HG02678 (cell line): ENCODE measurements around the gene TPSB2.

Experiments
- ATAC-seq: cut with Tn5 transposase; IDR thresholded peaks from one replicate; pipeline ENCODE4 v1.9.1; 2021; ENCODE audit warnings: mild to moderate bottlenecking, moderate library complexity; ENCODE audit not compliant: unreplicated experiment

TPSB2 gene

DNA sequence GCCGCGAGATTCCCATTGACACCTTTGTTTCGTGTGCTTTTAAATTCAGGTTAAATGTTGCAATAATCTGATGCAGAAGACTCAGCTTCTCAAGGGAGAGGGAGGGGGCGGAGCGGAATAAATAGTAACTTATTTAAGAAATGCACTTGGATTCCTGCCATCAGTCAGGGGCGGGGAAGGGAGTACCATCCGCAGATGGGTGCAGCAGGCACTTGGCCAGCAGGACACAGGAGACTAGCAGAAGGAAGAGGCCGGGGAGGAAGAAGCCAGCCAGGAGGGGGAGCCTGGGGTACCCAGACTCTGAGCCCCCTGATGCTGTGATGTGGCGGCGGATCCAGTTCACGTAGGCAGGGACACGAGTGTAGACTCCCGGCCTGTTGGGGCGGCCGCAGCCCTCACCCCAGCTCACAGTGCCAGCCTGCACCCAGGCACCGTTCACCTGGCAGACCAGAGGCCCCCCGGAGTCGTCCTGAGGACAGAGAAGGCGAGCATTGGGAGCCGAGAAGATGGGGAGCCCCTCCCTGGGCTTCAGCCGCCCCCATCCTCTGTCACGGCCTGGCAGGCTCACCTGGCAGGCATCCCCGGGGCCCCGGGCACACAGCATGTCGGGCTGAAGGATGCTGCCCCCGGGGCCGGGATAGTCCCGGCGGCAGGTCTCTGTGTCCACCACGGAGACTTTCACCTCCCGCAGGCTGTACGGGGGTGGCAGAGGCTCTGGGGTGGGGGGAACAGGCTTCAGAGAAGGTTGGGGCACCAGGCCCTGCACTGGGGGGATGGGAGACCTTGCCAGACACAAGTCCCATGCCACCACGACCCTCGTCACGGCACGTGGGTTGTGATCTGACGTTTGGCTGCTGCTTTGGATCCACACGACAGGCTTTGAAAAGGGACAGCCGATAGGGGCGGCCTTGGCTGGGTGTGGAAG is 8.1 kb downstream of the TPSB2 start:
- ATAC-seq: no peak

DNA sequence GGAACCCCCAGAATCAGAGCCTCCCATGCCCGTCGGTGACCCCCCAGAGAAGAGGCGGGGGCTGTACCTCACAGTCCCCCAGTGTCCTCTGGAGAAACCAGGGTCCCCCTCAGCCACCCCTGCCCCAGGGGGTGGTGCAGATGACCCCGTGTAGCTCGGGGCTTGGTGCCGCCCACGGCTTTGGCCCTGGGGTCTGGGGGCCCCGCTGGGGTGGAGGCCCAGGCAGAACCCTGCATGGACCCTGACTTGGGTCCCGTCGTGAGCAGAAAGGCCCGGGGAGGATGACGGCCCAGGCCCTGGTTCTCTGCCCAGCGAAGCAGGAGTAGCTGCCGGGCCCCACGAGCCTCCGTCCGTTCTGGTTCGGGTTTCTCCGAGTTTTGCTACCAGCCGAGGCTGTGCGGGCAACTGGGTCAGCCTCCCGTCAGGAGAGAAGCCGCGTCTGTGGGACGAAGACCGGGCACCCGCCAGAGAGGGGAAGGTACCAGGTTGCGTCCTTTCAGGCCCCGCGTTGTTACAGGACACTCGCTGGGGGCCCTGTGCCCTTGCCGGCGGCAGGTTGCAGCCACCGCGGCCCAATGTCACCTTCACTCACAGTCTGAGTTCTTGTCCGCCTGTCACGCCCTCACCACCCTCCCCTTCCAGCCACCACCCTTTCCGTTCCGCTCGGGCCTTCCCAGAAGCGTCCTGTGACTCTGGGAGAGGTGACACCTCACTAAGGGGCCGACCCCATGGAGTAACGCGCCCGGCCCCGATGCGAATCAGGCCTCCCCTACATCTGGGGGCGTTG is 8.9 kb downstream of the TPSB2 start:
- no peak for ATAC-seq

DNA sequence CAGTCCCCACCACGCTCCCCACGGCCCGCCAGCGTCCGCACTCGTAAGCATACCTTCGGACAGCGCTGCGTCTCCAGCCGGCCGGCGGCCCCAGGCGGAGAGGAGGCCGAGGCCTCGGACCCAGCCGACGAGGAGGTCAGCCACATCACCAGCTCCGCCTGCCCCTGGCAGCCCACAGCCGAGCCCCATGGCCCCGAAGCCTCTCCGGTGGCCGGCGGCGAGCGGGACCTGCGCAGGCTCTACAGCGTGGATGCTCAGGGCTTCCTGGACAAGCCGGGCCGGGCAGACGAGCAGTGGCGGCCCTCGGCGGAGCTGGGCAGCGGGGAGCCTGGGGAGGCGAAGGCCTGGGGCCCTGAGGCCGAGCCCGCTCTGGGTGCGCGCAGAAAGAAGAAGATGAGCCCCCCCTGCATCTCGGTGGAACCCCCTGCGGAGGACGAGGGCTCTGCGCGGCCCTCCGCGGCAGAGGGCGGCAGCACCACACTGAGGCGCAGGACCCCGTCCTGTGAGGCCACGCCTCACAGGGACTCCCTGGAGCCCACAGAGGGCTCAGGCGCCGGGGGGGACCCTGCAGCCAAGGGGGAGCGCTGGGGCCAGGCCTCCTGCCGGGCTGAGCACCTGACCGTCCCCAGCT is 9.8 kb downstream of the TPSB2 start:
- ATAC-seq: no peak

DNA sequence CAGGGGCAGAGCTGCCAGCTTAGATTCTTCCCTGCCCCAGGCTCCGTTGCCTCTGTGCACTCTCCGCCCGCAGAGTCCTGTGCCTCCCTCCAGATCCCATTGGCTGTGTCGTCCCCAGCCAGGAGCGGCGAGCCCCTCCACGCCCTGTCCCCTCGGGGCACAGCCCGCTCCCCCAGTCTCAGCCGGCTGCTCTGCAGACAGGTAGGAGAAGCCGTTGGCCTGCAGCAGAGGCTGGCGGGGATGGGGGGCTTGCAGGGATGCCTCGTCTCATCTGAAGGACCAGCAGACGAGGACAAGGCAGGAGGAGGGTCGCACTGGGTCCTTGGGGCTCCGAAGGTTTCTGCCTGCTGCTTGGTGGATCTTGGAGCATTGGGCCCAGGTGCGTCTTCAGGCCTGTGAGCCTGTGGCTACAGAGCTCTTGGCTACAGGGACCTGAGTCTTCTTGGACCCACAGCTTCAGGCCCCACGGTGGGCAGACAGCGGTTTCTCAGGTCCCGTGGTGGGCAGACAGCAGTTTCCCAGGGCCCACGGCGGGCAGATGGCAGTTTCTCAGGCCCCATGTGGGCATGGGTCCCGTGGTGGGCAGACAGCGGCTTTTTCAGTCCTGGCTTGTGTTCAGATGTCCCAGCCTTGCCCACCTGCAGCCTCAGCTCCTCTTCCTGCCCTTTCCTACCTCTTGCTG is 10.9 kb downstream of the TPSB2 start:
- no peak for ATAC-seq

DNA sequence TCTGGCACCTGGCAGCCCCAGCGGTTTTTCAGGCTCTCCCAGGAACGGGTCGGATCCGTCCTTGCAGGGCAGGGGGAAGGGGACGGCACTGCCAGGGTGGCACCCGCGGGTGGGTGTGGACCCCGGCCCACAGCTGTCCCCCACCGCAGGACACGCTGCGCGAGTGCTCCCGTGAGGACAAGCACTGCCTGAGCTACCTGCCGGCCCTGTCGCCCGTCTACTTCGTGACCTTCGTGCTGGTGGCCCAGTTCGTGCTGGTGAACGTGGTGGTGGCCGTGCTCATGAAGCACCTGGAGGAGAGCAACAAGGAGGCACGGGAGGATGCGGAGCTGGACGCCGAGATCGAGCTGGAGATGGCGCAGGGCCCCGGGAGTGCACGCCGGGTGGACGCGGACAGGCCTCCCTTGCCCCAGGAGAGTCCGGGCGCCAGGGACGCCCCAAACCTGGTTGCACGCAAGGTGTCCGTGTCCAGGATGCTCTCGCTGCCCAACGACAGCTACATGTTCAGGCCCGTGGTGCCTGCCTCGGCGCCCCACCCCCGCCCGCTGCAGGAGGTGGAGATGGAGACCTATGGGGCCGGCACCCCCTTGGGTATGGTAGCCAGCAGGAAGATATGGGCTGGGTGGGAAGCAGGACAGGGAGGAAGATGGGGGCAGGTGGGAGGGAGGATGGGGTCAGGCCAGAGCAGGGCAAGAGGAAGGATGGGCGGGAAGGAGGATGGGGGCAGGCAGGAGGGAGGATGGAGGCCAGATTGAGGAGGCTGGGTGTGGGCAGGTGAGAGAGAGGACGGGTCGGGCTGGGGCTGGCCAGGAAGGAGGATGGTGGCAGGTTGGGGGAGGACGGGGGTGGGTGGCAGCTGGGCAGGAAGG is 11.7 kb downstream of the TPSB2 start:
- ATAC-seq: no peak

DNA sequence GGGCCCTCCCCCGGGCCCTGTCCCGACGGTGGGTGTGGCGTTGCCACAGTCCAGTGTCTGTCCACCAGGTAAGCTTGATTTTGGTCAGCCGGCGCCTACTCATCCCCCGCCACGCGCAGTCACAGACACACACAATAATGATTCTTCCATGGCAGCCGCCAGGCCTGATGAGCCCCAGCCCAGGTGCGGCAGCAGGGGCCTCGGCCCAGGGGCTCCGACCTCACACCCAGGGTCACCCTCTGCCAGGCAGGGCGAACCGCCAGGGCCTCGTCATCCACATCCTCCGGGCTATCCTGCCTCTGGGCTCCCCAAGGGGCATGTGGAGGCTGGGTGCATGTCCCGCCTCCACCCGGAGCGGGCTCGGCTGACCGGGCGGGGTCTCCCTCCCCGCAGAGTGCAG is 12.5 kb downstream of the TPSB2 start:
- ATAC-seq: no peak

DNA sequence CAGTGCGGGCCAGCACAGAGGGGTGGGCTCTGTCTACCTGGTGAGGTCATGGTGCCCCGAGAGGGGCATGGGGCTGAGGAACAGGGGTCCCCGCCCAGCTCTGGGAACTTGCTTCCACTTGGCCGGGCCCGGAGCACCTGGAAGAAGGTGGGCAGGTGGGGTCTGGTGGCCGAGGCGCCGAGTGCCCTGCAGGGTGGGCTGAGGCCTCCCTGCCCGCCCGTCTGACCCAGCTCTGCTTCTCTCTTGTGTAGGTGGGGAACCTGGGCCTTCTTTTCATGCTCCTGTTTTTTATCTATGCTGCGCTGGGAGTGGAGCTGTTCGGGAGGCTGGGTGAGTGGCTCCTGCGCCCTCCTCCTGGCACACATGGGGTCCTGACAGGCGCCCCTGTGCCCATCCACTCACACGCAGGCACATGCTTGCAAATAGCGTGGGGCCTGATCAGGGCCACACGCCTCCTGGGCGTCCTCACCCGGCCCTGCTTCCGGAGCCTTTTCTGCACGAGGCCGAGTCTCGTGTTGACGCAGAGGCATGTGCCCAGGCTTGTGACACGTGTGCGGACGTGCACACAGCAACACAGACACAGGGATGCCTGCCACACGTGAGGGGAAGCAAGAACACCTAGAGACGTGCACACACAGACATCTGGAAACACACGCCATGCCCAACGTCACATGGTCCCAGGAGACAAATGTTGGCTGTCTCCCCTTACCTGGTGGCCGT is 13.1 kb downstream of the TPSB2 start:
- no peak for ATAC-seq

DNA sequence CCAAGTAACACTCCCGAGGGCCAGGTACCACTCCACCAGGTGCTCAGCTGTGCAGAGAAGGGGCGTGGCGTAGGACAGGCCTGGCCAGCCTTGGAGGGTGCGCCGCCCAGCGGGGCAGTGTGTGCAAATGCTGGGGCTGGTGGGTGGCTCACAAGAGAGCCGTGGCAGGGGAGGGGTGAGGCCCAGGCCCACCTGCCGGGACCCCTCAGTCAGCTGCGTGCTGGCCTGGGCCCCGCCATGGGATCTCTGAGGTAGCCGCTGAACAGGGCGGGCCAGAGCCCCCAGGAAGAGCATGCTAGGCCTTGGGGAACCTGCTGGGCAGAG is 13.7 kb downstream of the TPSB2 start:
- no peak for ATAC-seq

DNA sequence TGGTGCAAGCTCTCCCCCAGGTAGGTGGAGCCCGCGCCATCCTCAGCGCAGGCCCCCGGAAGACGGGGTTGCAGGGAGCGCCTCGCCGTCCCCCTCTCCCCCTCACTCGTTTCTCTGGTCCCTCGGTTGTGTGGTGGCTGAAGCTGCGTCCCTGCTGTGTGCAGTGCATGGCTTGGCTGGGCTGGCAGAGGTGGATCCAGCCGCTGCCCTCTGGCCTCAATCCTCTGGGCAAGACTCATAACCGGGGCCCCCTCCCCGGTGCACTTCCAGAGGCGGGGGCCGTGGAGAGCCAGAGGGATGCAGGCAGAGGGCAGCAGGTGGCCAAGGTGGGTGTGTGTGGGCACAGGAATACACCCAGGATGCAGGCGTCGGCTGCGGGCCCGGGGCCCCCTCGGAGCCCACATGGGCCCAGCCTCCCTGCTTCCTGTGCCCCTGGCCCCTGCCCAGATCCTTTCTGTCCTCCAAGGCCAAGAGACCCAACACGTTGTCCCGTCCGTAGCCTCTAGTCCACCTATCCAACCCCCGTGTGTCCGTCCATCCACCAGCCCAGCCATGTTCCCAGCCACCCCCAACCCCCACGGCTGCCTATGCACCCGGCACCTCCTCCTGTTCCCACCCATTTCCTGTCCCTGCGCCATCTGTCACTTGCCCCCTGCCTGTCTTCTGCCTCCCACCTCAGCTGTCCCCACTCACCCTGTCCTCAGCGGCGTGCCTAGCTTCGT is 14.2 kb downstream of the TPSB2 start:
- no peak for ATAC-seq

DNA sequence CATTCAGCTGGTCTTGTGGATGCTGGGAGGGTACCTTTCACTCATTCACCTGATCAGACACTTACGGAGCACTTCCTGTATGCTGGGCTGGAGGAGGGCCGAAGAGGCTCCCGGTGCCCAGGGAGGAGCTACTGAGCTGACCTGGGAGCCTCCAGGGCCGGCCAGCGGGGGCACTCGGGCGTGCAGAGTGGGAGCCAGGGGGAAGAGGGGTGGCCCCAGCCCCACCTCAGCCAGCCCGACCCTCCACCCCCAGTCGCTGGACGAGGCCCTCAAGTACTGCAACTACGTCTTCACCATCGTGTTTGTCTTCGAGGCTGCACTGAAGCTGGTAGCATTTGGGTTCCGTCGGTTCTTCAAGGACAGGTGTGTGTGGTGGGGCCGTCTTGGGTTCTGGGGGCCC is 15.3 kb downstream of the TPSB2 start:
- ATAC-seq: no peak

DNA sequence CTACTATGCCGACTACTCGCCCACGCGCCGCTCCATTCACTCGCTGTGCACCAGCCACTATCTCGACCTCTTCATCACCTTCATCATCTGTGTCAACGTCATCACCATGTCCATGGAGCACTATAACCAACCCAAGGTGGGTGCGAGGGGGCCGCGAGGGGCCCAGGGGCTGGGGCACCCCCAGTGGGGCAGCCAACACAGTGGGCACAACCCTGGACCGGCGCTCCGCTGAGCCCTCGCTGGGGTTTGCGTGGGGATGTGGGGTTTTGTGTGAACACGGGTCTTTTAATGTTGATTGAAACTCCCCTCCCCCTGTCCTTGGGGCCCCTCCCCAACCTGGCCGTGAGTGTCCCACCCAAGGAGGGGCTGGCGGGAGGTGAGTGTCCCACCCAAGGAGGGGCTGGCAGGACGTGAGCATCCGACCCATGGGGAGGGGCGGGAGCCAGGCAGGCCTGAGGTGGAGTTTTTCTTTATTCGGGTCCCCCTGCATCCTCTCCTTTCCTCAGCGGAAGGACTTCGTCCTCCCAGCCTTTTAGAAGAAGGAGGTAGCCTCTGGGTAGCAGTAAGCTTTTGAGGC is 16.1 kb downstream of the TPSB2 start:
- no peak for ATAC-seq

DNA sequence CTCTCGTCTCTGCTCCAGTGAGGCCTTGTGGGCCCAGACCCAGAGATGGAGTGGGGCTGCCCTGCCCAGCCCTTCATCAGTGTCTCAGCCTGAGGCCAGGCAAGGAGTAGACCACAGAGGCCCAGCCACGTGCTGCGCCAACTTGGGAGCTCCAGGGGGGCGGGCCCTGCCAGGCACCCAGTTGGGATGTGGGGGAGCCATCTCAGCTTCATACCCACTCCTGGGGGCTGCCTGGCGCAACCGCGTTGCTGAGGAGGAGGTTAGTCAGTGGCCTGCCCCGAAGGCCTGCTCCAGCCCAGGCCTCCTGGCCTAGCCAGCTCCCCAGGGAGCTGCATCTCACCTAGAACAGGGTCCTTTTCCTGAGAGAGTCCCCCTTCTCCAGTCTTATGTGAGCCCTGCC is 16.8 kb downstream of the TPSB2 start:
- ATAC-seq: no peak

DNA sequence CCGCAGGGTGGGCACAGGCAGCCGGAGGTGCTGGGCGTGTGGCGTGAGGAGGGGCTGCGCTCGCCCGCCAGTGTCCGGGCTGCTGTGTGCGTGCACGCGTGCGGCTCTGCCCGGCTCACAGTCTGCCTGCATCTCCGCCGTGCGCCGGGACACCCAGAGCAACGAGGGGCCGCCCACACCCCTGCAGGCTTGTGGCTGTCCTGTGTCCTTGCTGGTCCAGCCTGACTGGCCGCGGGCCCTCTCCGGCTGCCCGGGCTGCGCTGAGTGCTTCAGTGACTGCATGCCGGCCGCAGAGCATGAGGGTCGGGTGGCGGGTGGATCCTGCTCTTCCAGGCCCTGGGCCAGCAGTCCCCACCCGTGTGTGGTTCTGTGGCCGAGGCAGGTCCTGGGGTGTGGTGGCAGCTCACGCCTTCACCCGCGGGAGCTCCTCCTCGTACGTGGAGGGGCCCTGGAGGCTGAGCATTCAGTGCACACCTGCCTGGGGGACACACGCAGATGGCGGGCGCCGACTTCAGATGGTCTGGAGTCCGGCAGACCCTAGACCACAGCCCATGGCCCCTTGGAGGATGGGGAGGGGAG is 17.3 kb downstream of the TPSB2 start:
- no peak for ATAC-seq

DNA sequence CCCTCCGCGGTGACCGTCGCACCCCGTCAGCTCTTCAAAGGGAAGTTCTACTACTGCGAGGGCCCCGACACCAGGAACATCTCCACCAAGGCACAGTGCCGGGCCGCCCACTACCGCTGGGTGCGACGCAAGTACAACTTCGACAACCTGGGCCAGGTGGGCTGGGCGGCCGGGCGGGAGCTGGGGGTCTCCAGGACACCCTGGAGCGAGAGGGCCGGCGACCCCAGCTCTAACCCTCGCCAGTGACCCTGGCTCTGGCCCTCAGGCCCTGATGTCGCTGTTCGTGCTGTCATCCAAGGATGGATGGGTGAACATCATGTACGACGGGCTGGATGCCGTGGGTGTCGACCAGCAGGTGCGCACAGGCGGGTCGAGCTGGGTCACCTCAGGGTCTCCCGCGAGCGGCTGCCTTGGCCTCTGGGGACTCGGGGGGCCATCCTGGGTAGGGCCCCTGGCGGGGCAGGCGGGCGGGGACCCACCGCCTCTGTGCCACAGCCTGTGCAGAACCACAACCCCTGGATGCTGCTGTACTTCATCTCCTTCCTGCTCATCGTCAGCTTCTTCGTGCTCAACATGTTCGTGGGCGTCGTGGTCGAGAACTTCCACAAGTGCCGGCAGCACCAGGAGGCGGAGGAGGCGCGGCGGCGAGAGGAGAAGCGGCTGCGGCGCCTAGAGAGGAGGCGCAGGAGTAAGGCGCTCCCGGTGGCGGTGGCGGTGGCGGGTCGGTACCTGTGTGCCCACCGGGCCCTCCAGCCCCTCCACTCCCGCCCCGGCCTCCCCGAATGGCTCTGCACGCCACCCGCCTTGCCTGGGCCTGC is 18.3 kb downstream of the TPSB2 start:
- no peak for ATAC-seq

DNA sequence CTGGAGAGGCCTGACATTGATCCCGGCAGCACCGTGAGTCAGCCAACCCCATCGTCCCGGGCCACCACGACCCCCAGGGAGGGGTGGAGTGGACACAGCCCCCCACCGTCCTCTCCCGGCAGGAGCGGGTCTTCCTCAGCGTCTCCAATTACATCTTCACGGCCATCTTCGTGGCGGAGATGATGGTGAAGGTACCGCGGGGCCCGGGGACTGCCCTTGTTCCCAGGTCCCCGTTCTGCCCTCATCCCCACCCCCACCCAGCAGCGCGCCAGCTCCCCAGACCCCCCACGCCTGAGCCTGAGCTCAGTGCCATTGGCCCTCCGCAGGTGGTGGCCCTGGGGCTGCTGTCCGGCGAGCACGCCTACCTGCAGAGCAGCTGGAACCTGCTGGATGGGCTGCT is 19.5 kb downstream of the TPSB2 start:
- no peak for ATAC-seq

DNA sequence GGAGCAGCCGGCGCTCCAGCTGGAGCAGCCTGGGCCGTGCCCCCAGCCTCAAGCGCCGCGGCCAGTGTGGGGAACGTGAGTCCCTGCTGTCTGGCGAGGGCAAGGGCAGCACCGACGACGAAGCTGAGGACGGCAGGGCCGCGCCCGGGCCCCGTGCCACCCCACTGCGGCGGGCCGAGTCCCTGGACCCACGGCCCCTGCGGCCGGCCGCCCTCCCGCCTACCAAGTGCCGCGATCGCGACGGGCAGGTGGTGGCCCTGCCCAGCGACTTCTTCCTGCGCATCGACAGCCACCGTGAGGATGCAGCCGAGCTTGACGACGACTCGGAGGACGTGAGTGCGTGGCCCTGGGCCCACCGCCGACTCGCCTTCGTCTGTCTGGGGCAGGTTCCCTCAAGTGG is 20.9 kb downstream of the TPSB2 start:
- ATAC-seq: no peak

DNA sequence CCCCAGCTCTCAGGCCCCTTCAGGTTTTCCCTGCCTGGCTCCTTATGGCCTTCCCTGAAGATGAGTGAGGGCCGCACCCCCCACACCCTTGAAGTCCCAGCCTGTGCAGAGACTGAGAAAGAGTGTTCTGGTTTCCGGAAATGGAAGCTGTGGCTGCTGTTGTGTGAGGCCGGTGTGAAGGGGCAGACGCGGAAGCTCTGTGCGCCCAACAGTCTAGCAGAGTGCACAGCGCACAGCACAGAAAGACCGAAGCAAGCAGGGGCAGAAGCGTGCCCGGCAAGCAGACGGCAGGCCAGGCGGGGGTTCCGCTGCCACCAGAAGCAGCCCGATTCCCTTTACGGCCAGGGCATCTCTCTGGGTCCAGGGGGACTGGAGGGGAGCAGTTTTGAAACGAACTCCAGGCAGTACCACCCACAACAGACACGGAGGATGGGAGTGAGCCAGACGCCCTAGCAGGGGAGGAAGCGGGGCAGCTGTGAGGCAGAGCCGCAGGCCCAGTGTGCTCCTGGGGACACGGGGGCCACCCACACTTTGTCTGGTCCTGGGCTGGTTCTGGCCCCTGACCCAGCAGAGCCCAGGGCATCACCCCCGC is 21.6 kb downstream of the TPSB2 start:
- no peak for ATAC-seq
